ENCODE results near the gene BBOX1.

DNA sequence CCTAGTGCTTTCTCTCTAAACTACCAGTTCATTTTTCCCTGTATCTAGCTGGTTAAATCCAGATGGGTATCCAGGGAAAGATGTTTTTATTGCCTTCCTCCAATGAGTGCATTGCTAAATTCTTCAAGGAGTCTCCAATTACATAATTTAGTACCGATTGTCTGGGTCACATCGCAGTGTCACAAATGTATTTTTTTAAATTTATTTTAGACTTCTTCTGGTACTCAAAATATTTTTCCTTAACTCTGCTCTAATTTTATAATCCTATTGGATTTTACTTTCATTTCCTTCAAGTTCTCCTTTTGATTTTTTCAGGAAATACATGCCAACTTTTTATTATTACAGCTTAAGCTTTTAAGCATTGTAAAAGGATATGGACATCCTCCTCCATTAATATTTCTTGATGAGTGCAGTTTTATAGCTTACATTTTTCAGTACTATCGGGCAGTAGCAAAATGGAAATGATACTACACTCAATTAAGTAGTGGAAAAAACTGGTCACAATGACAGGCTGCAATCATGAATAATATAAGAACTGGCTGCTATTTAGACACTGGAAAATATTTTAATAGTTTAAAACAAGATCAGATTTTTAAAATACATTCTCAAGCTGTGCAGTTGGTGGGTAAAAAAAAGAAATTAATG lies 20.3 kb downstream of the BBOX1 start:
- TF ChIP-seq POLR2A (IDR thresholded peaks at IDR 0.05) (no peak), POLR2AphosphoS5 (IDR thresholded peaks at IDR 0.05) (no peak), EP300 (IDR thresholded peaks at IDR 0.05; ENCODE audit: low read depth) (no peak)
- TF ChIP-seq, protein P1, sequence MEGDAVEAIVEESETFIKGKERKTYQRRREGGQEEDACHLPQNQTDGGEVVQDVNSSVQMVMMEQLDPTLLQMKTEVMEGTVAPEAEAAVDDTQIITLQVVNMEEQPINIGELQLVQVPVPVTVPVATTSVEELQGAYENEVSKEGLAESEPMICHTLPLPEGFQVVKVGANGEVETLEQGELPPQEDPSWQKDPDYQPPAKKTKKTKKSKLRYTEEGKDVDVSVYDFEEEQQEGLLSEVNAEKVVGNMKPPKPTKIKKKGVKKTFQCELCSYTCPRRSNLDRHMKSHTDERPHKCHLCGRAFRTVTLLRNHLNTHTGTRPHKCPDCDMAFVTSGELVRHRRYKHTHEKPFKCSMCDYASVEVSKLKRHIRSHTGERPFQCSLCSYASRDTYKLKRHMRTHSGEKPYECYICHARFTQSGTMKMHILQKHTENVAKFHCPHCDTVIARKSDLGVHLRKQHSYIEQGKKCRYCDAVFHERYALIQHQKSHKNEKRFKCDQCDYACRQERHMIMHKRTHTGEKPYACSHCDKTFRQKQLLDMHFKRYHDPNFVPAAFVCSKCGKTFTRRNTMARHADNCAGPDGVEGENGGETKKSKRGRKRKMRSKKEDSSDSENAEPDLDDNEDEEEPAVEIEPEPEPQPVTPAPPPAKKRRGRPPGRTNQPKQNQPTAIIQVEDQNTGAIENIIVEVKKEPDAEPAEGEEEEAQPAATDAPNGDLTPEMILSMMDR (IDR thresholded peaks at IDR 0.05), result no peak

Data from transverse colon (tissue), 4 donors.